GM19324 (cell line): ENCODE data around the gene CCNF.
"Not testable (repeated sequence)": the region's sequence is repeated elsewhere in the genome, so short reads cannot be mapped to it uniquely, and the experiment has no call there.

ENCODE experiments used
- ATAC-seq: cut with Tn5 transposase; IDR thresholded peaks from one replicate; pipeline ENCODE4 v1.9.1; 2021; ENCODE audit warnings: mild to moderate bottlenecking, moderate library complexity; ENCODE audit not compliant: unreplicated experiment, low FRiP score

CCNF gene

DNA sequence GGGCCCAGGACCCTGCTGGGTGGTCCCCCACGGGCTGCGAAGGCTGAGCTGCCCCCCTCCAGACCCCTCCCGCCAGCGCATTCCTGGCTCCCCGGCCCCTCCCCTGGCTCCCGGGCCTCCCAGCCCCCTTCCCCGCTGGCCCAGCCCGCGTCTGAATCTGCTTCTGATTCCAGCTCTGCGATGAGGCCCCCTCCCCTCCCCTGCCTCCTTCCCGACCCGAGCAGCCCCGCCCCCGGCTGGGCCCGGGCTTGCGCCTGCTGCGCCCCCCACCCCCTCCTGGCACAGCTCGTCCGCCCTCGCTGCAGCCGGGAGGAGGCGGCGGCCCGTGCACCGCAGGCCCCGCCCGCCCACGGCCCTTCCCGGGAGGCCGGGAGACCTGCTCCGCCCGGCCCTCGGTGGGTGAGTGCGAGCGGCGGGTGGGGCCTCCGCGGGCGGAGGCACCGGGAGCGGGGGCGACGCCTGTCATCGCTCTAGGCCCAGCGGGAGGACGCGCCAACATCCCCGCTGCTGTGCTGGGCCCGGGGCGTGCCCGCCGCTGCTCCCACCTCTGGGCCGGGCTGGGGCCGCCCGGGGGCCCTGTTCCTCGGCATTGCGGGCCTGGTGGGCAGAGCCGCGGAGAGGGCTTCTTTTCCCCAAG lies 41.9 kb downstream of the CCNF start, which contains the start of gene NTN3:
TSS of gene NTN3 (plus strand) at position 282 of the 637 bp plus-strand sequence. CDS start 405 bp downstream, outside the sequence.
- ATAC-seq = no peak

DNA sequence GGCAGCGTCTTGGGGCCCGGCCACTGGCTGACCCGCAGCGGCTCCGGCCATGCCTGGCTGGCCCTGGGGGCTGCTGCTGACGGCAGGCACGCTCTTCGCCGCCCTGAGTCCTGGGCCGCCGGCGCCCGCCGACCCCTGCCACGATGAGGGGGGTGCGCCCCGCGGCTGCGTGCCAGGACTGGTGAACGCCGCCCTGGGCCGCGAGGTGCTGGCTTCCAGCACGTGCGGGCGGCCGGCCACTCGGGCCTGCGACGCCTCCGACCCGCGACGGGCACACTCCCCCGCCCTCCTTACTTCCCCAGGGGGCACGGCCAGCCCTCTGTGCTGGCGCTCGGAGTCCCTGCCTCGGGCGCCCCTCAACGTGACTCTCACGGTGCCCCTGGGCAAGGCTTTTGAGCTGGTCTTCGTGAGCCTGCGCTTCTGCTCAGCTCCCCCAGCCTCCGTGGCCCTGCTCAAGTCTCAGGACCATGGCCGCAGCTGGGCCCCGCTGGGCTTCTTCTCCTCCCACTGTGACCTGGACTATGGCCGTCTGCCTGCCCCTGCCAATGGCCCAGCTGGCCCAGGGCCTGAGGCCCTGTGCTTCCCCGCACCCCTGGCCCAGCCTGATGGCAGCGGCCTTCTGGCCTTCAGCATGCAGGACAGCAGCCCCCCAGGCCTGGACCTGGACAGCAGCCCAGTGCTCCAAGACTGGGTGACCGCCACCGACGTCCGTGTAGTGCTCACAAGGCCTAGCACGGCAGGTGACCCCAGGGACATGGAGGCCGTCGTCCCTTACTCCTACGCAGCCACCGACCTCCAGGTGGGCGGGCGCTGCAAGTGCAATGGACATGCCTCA lies 42.6 kb downstream of the CCNF start:
- ATAC-seq = no peak

DNA sequence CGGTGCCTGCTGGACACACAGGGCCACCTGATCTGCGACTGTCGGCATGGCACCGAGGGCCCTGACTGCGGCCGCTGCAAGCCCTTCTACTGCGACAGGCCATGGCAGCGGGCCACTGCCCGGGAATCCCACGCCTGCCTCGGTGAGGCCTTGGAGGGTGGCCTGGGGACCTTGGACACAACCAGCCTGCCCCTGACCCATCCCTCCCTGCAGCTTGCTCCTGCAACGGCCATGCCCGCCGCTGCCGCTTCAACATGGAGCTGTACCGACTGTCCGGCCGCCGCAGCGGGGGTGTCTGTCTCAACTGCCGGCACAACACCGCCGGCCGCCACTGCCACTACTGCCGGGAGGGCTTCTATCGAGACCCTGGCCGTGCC lies 43.2 kb downstream of the CCNF start:
- ATAC-seq = no peak

DNA sequence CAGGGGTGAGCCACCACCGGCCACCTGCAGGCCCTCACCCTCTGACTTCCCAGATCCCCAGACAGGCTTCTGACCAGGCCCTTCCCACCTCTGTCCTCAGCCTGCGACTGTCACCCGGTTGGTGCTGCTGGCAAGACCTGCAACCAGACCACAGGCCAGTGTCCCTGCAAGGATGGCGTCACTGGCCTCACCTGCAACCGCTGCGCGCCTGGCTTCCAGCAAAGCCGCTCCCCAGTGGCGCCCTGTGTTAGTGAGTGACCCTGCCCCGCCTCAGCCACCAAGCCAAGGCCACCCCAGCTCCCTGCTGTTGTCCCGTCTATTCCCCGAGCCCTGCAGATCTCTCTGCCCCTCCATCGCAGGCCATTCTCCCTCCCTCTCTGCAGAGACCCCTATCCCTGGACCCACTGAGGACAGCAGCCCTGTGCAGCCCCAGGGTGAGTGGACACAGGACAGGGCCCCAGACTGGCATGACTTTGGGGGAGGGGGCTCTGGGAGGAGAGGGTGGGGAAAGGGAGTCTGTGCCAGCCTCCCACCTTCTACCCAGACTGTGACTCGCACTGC lies 43.7 kb downstream of the CCNF start:
- no peak for ATAC-seq

DNA sequence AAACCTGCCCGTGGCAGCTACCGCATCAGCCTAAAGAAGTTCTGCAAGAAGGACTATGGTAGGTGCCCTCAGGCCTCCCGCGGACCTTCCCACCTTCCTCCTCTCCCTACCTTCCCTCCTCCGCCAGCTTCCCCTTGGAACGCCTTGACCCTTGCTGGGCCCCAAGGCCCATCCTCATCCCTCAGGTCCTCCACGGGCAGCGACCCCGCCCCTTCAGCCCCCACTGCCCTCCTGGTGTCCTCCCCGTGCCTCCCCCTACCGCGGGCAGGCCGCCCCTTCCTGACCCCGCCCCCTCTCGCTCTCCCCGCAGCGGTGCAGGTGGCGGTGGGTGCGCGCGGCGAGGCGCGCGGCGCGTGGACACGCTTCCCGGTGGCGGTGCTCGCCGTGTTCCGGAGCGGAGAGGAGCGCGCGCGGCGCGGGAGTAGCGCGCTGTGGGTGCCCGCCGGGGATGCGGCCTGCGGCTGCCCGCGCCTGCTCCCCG lies 44.2 kb downstream of the CCNF start:
- no peak for ATAC-seq

DNA sequence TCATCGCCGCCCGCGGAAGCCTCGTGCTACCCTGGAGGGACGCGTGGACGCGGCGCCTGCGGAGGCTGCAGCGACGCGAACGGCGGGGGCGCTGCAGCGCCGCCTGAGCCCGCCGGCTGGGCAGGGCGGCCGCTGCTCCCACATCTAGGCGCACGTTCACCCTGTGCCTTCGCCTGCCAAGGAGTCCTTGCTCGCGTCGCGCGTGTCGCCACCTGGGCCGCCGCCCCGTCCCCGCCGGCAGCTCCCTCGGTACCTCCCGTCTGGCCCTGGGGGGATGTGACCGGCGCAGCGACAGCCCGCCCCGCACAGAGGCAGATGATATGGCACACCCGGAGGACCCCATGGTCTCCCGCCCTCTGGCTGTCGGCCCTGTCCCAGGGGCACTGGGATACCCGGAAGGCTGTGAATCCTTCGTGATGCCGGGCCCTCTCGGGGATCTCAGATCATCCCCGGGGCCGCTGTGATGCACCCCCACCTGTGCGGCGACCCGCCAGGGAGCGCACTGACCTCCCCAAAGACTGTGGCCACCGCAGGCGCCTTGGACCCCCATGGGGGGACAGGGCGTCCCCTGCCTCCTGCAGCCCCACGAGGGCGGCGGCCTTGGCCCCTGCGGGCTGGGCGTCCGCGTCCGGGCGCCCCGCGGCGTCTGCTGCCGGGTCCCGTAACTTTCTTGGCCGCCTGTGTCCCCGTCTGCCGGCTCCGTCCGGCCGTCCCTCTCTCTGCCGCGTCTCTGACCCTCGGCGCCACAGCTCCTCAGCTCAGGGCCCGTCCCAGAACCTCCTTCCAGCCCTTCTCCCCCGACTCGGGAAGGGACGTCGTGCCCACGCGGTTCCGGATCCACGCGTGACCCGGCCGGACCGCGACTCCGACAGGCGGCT lies 45.0 kb downstream of the CCNF start:
- peak; percentile 15 for ATAC-seq

DNA sequence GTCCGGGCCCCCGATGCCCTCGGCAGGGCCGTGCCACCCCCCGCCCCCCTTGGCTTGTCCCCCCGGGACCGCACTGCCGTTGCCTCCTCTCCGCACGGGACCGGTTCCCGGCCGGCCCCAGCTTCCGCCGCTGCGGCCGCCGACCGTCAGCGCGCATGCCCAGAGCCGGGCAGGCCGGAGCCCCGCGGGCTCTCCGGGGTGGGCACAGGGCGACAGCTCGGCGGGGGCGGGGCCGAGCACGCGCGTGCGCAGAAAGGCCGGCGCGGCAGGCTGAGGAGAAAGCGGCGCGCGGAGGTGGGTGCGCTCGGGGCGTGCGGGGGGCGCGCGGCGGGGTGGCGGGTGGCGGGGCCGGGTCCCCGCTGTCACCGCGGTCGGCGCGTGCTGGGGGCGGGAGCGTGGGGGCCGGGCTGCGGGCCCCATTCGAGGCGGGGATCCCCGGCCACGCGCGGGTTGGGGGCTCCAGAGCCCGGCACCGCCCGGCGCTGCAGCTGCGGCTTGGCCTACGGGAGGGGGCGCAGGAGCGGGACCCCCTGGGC lies 45.7 kb downstream of the CCNF start, which contains the start of gene TBC1D24:
TSS of gene TBC1D24 (plus strand) at position 251 of the 536 bp plus-strand sequence. CDS start 21,022 bp downstream, outside the sequence.
- ATAC-seq = peak; percentile 65

DNA sequence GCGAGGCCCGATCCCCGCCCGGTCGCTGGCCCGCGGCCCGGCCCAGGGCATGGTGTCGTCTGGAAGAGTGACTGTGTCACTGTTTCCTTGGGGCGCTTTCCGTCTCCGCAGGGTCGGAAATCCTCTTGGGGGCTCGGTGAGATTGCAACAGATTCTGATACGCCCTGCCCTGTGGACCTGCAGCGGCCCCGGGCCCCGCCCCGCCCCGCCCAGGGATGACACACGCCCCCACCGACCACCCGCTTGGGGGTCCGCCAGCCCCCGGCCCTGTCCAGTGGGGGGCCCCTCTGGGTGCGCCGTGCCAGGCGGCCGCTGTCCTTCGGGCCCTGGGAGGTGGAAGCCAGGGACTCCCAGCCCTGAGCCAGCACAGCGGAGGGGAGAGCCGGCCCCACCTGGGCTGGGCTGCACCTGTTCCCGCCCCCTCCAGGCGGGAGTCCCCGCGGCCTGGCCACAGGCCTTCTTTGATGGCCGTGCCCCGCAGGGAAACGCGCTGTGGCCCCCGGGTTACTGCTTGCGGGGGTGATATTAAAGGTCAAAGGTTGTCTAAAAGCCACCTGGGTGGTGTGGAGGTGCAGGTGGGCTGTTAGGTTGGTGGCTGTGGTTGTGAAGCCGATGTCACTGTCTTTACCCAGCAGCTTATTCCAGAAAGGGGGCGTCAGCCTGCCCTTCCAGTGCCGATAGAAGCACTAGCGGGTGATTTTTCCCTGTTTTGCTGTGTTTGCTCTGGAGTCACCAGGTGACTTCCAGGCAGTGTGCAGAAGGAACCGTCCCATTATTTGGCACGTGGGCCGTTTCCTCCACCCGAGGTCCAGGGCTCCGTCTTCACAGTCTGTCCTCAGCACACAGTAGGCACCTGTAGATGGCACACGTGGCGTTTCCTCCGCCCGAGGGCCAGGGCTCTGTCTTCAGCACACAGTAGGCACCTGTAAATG lies 46.4 kb downstream of the CCNF start:
- ATAC-seq = no peak

DNA sequence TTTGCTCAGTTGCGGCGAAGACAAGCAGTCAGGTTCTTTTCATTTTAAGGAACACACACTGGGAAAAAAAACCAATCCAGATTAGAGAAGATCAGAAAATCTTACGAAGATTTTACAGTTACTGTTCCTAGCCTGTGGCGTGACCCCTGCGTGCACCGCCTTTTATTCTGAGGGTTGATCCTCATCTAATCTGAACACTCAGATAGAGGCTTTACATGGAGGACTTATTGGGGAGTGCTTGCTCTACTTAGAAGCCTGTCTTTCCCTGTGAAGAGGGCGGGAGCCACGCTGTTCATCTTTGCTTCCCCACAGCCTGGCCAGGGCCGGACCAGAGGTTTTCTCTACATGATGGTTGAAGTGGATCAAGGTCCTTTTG lies 47.1 kb downstream of the CCNF start:
- ATAC-seq = no peak

DNA sequence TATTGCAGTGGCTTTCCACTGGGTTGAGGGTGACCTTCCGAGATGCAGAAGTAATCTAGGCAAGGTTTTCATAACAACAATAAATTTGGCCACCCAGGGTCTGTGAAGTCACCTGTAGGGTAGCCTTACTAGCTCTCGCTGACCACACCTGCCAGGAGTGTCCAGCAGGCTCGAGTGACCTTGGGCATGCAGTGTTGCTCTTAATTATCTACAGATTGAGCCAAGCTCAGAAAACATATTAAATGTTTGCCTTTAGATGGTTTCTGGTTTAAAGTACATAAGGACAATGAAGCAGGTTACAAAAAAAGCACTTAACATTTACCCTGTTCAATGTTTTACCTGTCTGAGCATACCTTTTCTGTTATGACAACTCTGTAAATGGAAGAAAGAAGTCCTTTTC lies 47.5 kb downstream of the CCNF start:
- ATAC-seq = no peak

DNA sequence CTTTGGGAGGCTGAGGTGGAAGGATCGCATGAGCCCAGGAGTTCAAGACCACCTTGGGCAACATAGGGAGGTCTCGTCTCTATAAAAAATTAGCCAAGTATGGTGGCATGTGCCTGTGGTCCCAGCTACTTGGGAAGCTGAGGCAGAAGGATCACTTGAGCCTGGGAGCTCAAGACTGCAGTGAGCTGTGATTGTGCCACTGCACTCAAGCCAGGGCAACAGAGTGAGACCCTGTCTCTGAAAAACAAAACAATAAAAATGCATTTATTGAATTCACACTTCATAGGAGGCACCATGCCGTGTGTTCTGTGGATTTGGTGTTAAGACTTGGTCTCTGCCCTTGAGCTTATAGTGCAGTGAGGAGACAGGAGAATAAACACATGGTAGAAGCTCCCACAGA lies 48.1 kb downstream of the CCNF start:
- ATAC-seq = no peak

DNA sequence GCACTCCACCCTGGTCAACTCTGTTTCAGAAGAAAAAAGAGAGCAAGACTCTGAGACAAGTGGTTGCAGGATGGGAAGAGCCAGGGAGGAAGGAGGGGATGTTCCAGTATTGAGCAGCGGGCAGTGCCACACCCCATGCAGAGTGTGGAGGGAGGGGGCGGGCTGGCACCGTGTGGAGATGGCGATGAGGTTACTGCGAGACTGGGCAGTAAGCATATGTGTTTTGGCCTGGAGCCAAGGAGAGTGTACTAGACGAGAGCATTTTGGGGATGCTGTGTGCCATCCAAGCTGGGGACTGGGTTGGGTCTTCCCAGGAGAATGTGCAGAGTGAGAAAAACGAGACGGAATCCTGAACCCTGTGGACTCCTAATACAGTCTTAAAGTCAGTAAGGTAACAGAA lies 49.0 kb downstream of the CCNF start:
- no peak for ATAC-seq

DNA sequence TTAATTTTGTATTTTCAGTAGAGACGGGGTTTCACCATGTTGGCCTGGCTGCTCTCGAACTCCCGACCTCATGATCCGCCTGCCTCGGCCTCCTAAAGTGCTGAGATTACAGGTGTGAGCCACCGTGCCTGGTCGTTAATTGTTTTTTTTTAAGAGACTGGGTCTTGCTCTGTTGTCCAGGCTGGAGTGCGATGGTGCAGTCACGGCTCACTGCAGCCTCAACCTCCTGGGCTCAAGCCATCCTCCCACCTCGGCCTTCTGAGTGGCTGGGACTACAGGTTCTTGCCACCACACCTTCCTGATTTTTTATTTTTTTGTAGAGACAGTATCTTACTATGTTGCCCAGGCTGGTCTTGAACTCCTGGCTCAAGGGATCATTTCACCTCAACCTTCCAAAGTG lies 50.7 kb downstream of the CCNF start:
- not testable (repeated sequence) for ATAC-seq

DNA sequence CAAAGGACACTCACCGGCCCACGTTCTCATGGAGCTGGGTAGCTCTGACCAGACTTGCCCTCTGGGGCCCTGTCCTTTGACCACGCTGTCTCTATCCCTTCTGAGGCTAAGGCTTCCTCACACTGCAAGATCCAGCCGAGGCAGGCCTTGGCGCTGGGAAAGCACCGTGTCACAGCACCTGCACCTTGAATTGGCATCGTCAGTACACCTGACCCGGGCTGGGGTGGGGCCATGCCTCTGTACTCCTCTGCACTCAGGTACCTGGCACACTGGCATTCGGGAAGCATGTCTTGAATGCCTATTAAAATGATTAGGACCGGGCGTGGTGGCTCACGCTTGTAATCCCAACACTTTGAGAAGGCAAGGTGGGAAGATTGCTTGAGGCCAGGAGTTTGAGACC lies 51.7 kb downstream of the CCNF start:
- no peak for ATAC-seq

DNA sequence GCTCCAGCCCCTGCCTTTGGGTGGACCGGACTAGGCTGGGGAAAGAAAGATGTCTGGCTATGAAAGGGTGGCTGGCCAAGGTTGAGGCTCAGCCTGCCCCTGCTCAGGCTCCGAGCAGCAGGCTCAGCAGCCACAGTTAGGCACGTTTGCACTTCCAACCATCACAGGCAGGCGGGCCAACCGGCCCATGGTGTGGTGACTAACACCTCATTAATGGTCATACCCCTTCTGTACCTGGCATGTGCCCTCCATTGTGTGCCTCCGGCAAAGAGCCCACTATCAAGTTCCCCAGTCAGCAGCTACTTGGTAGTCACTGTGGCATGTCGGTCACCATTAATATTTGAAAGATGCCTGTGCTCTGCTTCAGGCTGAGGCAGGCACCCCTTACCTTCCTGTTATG lies 52.4 kb downstream of the CCNF start:
- ATAC-seq = no peak

DNA sequence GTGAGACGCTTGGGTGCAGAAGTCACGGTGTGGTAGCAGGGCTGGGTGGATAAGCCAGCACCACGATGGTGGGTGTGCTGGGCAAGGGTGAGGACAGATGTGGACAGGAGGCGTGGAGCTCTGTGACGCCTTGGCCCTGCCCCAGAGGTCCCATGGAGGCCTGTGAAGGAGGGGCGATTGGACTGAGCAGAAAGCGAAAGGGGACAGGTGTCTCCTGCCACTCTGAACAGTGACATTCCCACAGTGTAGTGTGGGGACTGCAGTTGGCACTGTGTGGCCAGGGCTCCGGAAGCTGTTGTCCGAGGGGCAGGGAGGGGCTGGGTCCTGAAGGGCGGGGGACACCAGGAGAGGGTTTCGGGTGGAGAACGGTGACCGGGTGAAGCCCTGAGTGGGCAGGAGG lies 53.0 kb downstream of the CCNF start:
- ATAC-seq = no peak

DNA sequence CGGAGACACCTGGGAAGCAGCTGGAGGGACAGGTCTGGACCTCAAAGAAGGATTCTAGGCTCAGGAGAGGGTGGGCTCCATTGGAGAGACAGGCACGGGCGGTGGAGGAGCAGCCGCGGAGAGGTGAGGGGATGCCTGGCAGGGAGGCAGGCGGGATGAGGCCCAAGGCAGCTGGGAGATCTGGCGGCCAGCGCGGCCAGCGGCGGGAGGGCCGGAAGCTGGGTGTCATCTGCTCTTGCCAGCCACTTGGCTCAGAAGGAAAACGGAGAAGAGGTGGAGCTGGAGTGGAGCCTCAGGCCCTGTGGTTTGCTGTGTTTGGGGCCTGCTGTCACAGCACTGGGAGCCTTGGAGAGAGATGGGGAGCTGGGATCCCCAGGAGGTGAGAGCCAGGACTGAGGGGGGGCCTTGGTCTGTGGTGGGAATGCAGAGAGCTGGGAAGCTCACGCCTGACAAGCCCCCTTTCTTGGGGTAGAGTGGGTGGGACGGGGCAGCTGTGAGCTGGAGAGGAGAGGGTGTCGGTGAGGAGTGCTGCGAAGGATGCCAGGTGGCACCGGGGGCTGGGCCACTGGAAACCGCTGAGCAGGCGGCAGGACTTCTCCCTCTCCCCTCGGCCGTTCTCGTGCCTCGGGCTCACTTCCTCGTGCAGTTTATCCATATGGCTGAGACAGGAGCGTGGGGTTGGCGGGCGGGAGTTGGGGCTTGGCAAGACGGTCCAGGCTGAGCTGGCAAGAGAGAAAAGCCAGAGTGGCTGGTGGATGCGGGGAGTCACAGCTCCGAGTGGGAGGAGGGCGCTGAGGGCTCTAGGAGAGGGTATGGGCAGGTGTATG lies 53.7 kb downstream of the CCNF start:
- ATAC-seq = no peak
